H7 (cell line): ENCODE measurements around the gene ITGB3BP. TPM values are rescaled to one million over a fixed set of nuclear protein-coding genes. Genes with fewer than 3 reads are reported as not detected.
"Not testable (repeated sequence)": the region's sequence is repeated elsewhere in the genome, so short reads cannot be mapped to it uniquely, and the experiment has no call there.

Experiments
- DNase-seq: peaks from one replicate; pipeline ENCODE4 v3.0.0; 2012
- H3K27me3 ChIP-seq: 2 replicates; pipeline ENCODE4 v1.6.0; 2011; ENCODE audit warnings: mild to moderate bottlenecking, low read length; ENCODE audit not compliant: control insufficient read depth, insufficient read depth
- H3K36me3 ChIP-seq: replicated peaks from 2 replicates; pipeline ENCODE4 v1.5.1; 2011; ENCODE audit warnings: low read length; ENCODE audit not compliant: control insufficient read depth, insufficient read depth
- H3K4me3 ChIP-seq: 2 replicates; pipeline ENCODE4 v1.5.1; 2011; ENCODE audit warnings: low read depth, mild to moderate bottlenecking, control low read depth, low read length, moderate library complexity; ENCODE audit not compliant: insufficient read depth
- total RNA-seq: library from RNA; depleted of rRNA; stranded (reverse); fragments of >200 nt; shearing (Covaris generic); gene quantifications from 2 replicates; pipeline ENCODE4 v1.2.3, GENCODE V29; 2014; rRNA removed

ITGB3BP gene, protein sequence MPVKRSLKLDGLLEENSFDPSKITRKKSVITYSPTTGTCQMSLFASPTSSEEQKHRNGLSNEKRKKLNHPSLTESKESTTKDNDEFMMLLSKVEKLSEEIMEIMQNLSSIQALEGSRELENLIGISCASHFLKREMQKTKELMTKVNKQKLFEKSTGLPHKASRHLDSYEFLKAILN
- total RNA-seq = 53.8 and 79.9 TPM in 2 replicates

- Histone ChIP-seq H3K27me3 (no peaks in the 10 kb centered on the region), H3K4me3 (peak within 1 kb of the TSS; percentile 54), H3K36me3 (no peaks in the 10 kb centered on the region)
- DNase-seq = peak; percentile 71
These were observed at the start of gene ITGB3BP, which contains the start of gene EFCAB7 for GRCh38 chr1:63522891-63523728. ITGB3BP (minus strand) TSS chr1:63523225; CDS start chr1:63523133, 92 bp downstream. EFCAB7 (plus strand) TSS chr1:63523525; CDS start chr1:63525573, 2,048 bp downstream.

- not testable (repeated sequence) for H3K4me3 ChIP-seq, DNase-seq, H3K36me3 ChIP-seq, H3K27me3 ChIP-seq
These were observed 49.7 kb upstream of the ITGB3BP start for GRCh38 chr1:63572686-63573085.

- DNase-seq = no peak
- Histone ChIP-seq H3K27me3 (no peaks in the 10 kb centered on the region), H3K36me3 (no peaks in the 10 kb centered on the region), H3K4me3 (no peak overlapping the region)
These were observed 46.8 kb upstream of the ITGB3BP start for GRCh38 chr1:63569640-63570316.

DNA sequence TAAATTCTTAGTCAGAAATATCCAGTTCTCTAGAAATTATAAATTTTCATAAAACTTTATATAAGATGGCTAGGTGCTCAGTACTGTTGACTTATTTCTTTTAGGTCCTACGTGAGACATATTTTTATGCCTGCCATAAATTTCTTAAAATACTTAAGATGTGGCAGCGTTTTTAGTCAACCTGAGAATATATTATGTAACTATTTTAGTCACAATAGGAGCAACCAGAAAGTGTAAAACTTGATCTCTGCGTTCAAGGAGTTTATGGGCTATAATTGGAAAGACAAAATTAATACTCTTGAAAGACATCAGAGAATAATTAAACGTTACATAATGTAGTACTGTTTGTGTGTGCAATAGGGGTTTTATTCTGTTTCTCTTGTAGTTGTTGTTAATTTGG lies 46.0 kb upstream of the ITGB3BP start:
- H3K27me3 ChIP-seq = no peaks in the 10 kb centered on the region
- DNase-seq = no peak
- H3K4me3 ChIP-seq = no peak overlapping the region
- H3K36me3 ChIP-seq = no peaks in the 10 kb centered on the region

- DNase-seq = no peak
- H3K27me3 ChIP-seq = no peaks in the 10 kb centered on the region
- no peaks in the 10 kb centered on the region for H3K36me3 ChIP-seq
- no peak overlapping the region for H3K4me3 ChIP-seq
These were observed 40.7 kb upstream of the ITGB3BP start for GRCh38 chr1:63563745-63564144.

- DNase-seq = no peak
- H3K27me3 ChIP-seq = no peaks in the 10 kb centered on the region
- H3K36me3 ChIP-seq = no peaks in the 10 kb centered on the region
- no peak overlapping the region for H3K4me3 ChIP-seq
These were observed 36.3 kb upstream of the ITGB3BP start for GRCh38 chr1:63559357-63559756.

DNA sequence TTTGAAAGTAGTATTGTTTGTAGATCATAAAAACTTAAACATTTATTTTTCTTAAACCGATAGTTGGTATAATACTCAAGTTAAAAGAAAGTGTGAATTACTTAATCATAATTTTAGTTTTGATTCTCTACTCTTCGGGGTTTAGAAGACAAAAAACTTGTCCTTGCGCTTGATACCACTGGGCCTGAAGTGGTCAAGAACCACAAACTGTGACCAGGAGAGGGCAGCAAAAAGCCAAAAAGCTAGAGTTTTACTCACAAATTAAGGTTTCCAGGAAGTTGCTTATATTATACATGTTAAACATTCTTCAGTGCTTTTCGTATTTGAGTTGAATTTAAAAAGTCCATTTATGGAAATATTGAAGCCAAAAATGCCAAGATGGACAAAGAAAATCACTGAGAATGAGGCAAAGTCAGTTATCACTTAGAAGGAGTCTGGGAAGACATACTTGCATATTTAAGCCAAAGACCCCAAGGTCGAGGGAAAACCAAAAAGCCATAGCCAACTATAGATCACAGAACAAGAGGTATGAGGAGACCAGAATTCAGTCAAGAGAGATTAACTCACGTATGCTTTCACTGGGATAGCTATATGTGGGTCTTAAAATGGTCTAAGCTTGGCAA lies 34.5 kb upstream of the ITGB3BP start:
- Histone ChIP-seq H3K27me3 (no peaks in the 10 kb centered on the region), H3K36me3 (no peaks in the 10 kb centered on the region), H3K4me3 (no peak overlapping the region)
- peak; percentile 16 for DNase-seq

DNA sequence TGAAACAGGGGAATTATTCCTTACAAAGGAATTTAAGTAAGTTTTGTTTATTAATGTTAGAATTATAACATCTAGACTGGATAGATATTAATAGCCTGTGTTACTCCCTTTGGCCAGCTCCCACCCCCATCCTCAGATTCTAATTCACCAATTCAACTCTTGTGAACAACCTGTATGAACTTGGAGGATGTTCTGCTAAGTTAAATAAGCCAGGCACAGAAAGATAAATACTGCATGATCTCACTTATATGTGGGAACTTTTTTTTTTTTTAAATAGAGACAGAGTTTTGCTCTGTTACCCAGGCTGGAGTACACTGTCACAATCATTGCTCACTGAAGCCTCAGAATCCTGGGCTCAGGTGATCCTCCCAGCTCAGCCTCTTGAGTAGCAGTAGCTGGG lies 32.5 kb upstream of the ITGB3BP start:
- no peaks in the 10 kb centered on the region for H3K36me3 ChIP-seq
- H3K27me3 ChIP-seq = no peaks in the 10 kb centered on the region
- DNase-seq = no peak
- no peak overlapping the region for H3K4me3 ChIP-seq

GRCh38 chr1:63548877-63549276 lies 25.9 kb upstream of the ITGB3BP start:
- no peak for DNase-seq
- Histone ChIP-seq H3K27me3 (no peaks in the 10 kb centered on the region), H3K4me3 (no peak overlapping the region), H3K36me3 (no peaks in the 10 kb centered on the region)

GRCh38 chr1:63548303-63548702 lies 25.3 kb upstream of the ITGB3BP start:
- Histone ChIP-seq H3K36me3 (no peaks in the 10 kb centered on the region), H3K4me3 (no peak overlapping the region), H3K27me3 (no peaks in the 10 kb centered on the region)
- DNase-seq = no peak

DNA sequence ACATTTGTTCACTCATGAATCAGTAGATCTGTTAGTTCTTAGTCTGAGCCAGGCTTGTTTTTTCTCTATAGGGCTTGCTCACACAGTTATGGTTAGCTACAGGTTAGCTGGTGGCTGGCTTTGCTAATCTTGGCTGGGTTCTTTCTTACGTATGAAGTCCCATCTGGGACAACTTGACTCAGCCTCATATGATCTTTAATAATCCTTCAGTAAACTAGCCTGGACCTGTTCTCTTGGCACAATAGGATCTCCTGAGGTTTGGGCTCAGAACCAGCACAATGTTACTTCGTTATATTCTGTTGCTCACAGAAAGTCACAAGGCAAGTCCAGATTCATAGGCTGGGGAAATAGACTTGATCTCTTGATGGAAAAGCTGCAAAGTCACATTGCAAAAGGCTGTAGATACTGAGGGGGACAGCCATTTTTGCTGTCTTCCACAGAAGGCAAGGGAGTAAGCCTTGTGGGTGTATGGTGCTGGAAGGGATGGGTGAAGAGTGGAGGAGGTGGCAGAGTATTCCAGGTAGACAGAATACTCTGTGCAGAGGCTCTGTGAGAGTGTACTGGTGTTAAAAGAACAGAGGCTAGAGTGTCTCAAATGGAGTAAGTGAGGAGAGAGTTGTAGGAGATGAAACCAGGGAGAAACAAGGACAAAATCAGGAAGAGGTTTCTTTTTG lies 24.7 kb upstream of the ITGB3BP start:
- Histone ChIP-seq H3K36me3 (no peaks in the 10 kb centered on the region), H3K27me3 (no peaks in the 10 kb centered on the region), H3K4me3 (no peak overlapping the region)
- DNase-seq = no peak

DNA sequence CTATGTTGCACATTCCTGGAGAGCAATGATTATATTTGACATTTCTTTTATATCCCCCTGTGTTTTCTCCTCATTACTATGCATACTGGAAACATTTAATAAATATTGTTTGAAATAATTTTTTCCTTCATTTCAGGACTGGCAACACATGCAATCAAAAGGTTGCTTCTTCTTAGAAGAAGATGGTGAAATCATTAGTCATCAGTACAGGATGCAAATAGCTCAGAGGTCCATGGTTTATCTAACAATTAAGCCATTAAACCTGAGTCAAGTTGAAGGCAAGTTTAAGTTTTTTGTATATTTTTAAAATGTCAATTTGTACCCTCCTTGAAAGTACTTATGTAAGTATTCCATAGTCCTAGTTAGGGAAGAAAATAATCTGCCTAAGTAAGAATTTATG lies 22.8 kb upstream of the ITGB3BP start:
- H3K27me3 ChIP-seq = no peaks in the 10 kb centered on the region
- H3K36me3 ChIP-seq = no peaks in the 10 kb centered on the region
- no peak overlapping the region for H3K4me3 ChIP-seq
- no peak for DNase-seq

- DNase-seq = no peak
- no peaks in the 10 kb centered on the region for H3K27me3 ChIP-seq
These were observed 14.9 kb upstream of the ITGB3BP start for GRCh38 chr1:63537940-63538339.

GRCh38 chr1:63537006-63537405 lies 14.0 kb upstream of the ITGB3BP start:
- DNase-seq = no peak
- Histone ChIP-seq H3K4me3 (no peak overlapping the region), H3K27me3 (no peaks in the 10 kb centered on the region), H3K36me3 (no peaks in the 10 kb centered on the region)

More at GRCh38 chr1:63537940-63538339, 14.9 kb upstream of the ITGB3BP start:
- no peaks in the 10 kb centered on the region for H3K36me3 ChIP-seq
- no peak overlapping the region for H3K4me3 ChIP-seq
